ENCODE data around the gene DCBLD2.

The DCBLD2 gene

DNA sequence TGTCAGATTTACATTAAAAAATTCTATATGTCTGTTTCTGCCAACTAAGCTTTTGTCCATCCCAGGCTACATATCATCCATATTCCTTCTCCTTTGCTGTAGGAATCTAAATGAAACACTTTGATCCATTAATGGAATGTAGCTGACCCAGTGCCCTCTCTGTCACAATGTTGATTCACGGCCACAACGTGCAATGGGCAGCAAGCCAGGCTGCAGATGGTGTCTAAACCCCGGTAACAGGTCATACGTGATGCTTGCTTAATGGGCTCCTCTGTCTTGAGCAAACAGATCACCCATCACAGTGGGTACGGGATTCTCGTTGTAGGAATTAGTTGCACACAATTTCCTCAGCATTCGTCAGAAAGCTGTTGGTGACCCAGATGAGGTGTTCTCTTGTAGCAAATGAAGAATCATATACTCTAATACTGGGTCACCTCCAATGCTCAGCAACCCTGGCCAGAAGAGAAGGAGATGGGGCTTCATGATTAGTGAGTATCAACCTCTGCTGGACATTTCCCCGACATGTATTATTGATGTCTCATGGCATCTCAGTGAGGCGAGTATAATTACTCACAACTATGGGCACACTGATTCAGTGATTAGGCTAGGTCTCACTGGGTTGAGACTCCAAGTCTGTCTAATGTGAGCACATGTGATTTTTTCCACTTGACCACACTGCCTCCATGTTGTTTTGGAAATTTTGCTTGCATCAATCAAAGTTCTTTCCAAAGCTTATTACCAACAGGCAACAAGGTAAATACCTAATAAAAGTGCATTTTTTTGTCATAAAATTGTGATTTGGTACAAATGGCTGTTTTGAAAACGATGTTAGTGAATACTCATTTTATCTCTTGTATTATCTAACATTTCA, 12.9 kb upstream of the DCBLD2 start:
- Histone ChIP-seq H3K9ac (no peak overlapping the region), H3K4me2 (no peak overlapping the region), H3K27ac (no peak overlapping the region), H4K20me1 (no peaks in the 10 kb centered on the region), H3K9me3 (replicated peaks in 1 of 11) (0 out of 22 replicates have a peak, but pooled peaks cover 0 to 3% (median 0%) of the 10 kb centered on the region in 11 experiments), H3K36me3 (no peaks in the 10 kb centered on the region), H3K27me3 (no peaks in the 10 kb centered on the region), H3K4me1 (no peaks in the 10 kb centered on the region), H3K4me3 (no peak overlapping the region)
- no peak for TF ChIP-seq Cebpa-rat (IDR thresholded peaks at IDR 0.05)

- H3K9ac ChIP-seq = no peak overlapping the region
- H3K27ac ChIP-seq = no peak overlapping the region
- no peaks in the 10 kb centered on the region for H3K27me3 ChIP-seq
- no peak overlapping the region for H3K4me2 ChIP-seq
- H4K20me1 ChIP-seq = no peaks in the 10 kb centered on the region
- H3K9me3 ChIP-seq (replicated peaks in 1 of 11) = 0 out of 22 replicates have a peak, but pooled peaks cover 0 to 8% (median 0%) of the 10 kb centered on the region in 11 experiments
- H3K4me3 ChIP-seq = no peak overlapping the region
- H3K4me1 ChIP-seq = no peaks in the 10 kb centered on the region
- H3K36me3 ChIP-seq = no peaks in the 10 kb centered on the region
- TF ChIP-seq Cebpa-rat (IDR thresholded peaks at IDR 0.05) = no peak
These were observed 11.0 kb upstream of the DCBLD2 start for GRCh38 chr3:98912448-98912847.

GRCh38 chr3:98906230-98906629, 4.7 kb upstream of the DCBLD2 start:
- Histone ChIP-seq H3K9me3 (replicated peaks in 1 of 11) (0 out of 22 replicates have a peak, but pooled peaks cover 0 to 8% (median 0%) of the 10 kb centered on the region in 11 experiments), H3K4me1 (peaks cover 4 to 9% (median 7%) of the 10 kb centered on the region in 10 experiments; a peak in 16 of 20 replicates), H3K9ac (no peak overlapping the region), H3K36me3 (no peaks in the 10 kb centered on the region), H3K27me3 (no peaks in the 10 kb centered on the region), H3K4me3 (no peak overlapping the region), H3K27ac (no peak overlapping the region), H3K4me2 (no peak overlapping the region), H4K20me1 (no peaks in the 10 kb centered on the region)
- no peak for TF ChIP-seq Cebpa-rat (IDR thresholded peaks at IDR 0.05)

GRCh38 chr3:98903705-98904481, 2.4 kb upstream of the DCBLD2 start:
- H3K36me3 ChIP-seq = no peaks in the 10 kb centered on the region
- H3K27me3 ChIP-seq = no peaks in the 10 kb centered on the region
- TF ChIP-seq Cebpa-rat (IDR thresholded peaks at IDR 0.05) = no peak
- H3K4me2 ChIP-seq = no peak overlapping the region
- H3K27ac ChIP-seq = no peak overlapping the region
- no peak overlapping the region for H3K9ac ChIP-seq
- 0 out of 22 replicates have a peak, but pooled peaks cover 0 to 8% (median 0%) of the 10 kb centered on the region in 11 experiments for H3K9me3 ChIP-seq (replicated peaks in 1 of 11)
- H4K20me1 ChIP-seq = peaks cover 0 to 18% (median 0%) of the 10 kb centered on the region in 11 experiments; a peak in 2 of 22 replicates
- H3K4me1 ChIP-seq = peaks cover 12 to 24% (median 17%) of the 10 kb centered on the region in 10 experiments
- no peak overlapping the region for H3K4me3 ChIP-seq

DNA sequence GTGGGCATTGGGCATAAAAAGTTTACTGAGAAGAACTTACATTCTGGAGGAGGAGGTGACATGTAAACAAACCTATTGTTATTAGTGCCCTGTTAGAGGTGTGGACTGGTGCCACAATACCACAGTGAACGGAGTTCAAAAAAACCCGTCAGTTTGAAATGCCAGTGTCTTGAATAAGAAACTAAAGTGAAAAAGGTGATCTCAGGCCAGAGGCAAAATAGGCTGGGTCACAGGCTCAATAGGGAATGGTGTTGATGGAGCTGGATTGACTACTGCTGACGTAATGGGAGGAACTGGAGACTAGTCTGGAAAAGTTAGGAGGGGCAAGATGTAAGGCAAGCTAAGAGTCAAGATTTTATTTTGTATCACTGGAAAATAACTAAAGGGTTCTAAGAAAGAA, 1.6 kb upstream of the DCBLD2 start:
- Histone ChIP-seq H3K9ac (no peak overlapping the region), H3K4me2 (no peak overlapping the region), H3K4me1 (peaks cover 12 to 24% (median 17%) of the 10 kb centered on the region in 10 experiments), H3K36me3 (no peaks in the 10 kb centered on the region), H4K20me1 (peaks cover 0 to 18% (median 0%) of the 10 kb centered on the region in 11 experiments; a peak in 2 of 22 replicates), H3K9me3 (replicated peaks in 1 of 11) (0 out of 22 replicates have a peak, but pooled peaks cover 0 to 4% (median 0%) of the 10 kb centered on the region in 11 experiments), H3K27ac (no peak overlapping the region), H3K27me3 (no peaks in the 10 kb centered on the region), H3K4me3 (no peak overlapping the region)
- no peak for TF ChIP-seq Cebpa-rat (IDR thresholded peaks at IDR 0.05)

- peaks cover 0 to 18% (median 0%) of the 10 kb centered on the region in 11 experiments; a peak in 2 of 22 replicates for H4K20me1 ChIP-seq
- no peaks in the 10 kb centered on the region for H3K36me3 ChIP-seq
- H3K4me3 ChIP-seq = peak overlapping the region; percentile 70 to 99 (median 91)
- no peaks in the 10 kb centered on the region for H3K27me3 ChIP-seq
- peak overlapping the region; percentile 70 to 89 (median 81) for H3K4me2 ChIP-seq
- peaks cover 12 to 24% (median 17%) of the 10 kb centered on the region in 10 experiments for H3K4me1 ChIP-seq
- no peak for TF ChIP-seq Cebpa-rat (IDR thresholded peaks at IDR 0.05)
- H3K27ac ChIP-seq = peak overlapping the region; percentile 51 to 89 (median 80); a peak in 21 of 22 replicates
- H3K9me3 ChIP-seq (replicated peaks in 1 of 11) = no peaks in the 10 kb centered on the region
- H3K9ac ChIP-seq = peak overlapping the region; percentile 78 to 95 (median 91)
These were observed 851 bp upstream of the DCBLD2 start for GRCh38 chr3:98902351-98902740.

DNA sequence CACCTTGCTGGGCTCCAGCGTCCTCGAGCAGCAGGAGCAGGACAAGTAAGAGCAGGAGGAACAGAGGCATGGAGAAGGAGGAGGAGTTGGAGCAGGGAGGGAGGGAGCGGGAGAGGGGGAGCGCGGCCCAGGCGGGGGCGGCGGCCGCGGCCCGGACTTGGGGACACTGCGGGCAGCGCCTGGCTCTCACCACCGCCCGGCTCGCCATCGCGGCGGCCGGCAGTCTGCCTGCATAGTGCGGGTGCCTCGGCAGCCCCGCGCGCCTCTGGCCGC, 440 bp downstream of the DCBLD2 start:
- no peak for TF ChIP-seq Cebpa-rat (IDR thresholded peaks at IDR 0.05)
- Histone ChIP-seq H3K9me3 (replicated peaks in 1 of 11) (no peaks in the 10 kb centered on the region), H3K36me3 (no peaks in the 10 kb centered on the region), H3K9ac (peak overlapping the region; percentile 84 to 95 (median 93)), H3K4me2 (peak overlapping the region; percentile 92 to 99 (median 97)), H3K4me1 (peaks cover 12 to 24% (median 17%) of the 10 kb centered on the region in 10 experiments), H3K4me3 (peak overlapping the region; percentile 70 to 99 (median 91)), H3K27me3 (no peaks in the 10 kb centered on the region), H4K20me1 (peaks cover 0 to 18% (median 0%) of the 10 kb centered on the region in 11 experiments; a peak in 2 of 22 replicates), H3K27ac (peak overlapping the region; percentile 71 to 89 (median 85))

GRCh38 chr3:98900265-98901118, 1.0 kb downstream of the DCBLD2 start:
- H3K9me3 ChIP-seq (replicated peaks in 1 of 11) = no peaks in the 10 kb centered on the region
- no peaks in the 10 kb centered on the region for H3K27me3 ChIP-seq
- peaks cover 12 to 24% (median 17%) of the 10 kb centered on the region in 10 experiments for H3K4me1 ChIP-seq
- H3K36me3 ChIP-seq = no peaks in the 10 kb centered on the region
- peak overlapping the region; percentile 92 to 99 (median 97) for H3K4me2 ChIP-seq
- peaks cover 0 to 23% (median 0%) of the 10 kb centered on the region in 11 experiments; a peak in 2 of 22 replicates for H4K20me1 ChIP-seq
- peak overlapping the region; percentile 84 to 95 (median 93) for H3K9ac ChIP-seq
- H3K27ac ChIP-seq = peak overlapping the region; percentile 71 to 89 (median 85); a peak in 20 of 22 replicates
- H3K4me3 ChIP-seq = peak overlapping the region; percentile 70 to 99 (median 91)
- no peak for TF ChIP-seq Cebpa-rat (IDR thresholded peaks at IDR 0.05)

All from BLaER1 treated with 17β-estradiol and CSF1 and Interleukin-3, amounts not matched to agents 10 nM and 100 nM (cell line).